HFF-Myc (cell line): Measurements from ENCODE around the gene PTPRT.

Source experiments
- DNase-seq: peaks from one replicate; pipeline ENCODE4 v3.0.0-alpha.2; 2011; ENCODE audit warnings: low read depth; ENCODE audit errors: extremely low read depth
- H3K4me3 ChIP-seq: replicated peaks from 2 replicates; pipeline ENCODE4 v1.5.1; 2011; ENCODE audit warnings: low read depth, mild to moderate bottlenecking, control low read depth, low read length
- TF ChIP-seq, protein P1 (sequence below): IDR thresholded peaks from 2 replicates; pipeline ENCODE4 v1.5.1; 2012; ENCODE audit warnings: mild to moderate bottlenecking, low read depth, low read length, control low read depth; ENCODE audit errors: missing control alignments

The PTPRT gene

DNA sequence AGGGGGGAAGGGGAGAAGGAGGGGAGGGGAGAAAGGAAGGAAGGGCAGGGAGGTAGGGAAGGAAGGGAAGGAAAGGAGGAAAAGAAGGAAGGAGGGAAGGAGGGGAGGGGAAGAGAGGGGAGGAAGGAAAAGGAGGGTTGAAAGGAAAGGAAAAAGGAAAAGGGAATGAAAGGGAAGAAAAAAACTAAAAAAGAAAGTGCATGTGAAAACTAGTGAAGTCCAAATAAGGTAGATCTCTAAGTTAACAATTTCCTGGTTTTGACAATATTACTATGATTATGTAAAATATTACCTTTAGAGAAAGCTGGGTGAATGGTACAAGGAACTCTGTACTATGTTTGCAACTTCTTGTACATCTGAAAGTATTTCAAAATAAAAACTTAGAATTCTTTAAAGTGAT, 132.4 kb downstream of the PTPRT start:
- no peak for DNase-seq
- H3K4me3 ChIP-seq, result no peak overlapping the region
- TF ChIP-seq, protein P1, sequence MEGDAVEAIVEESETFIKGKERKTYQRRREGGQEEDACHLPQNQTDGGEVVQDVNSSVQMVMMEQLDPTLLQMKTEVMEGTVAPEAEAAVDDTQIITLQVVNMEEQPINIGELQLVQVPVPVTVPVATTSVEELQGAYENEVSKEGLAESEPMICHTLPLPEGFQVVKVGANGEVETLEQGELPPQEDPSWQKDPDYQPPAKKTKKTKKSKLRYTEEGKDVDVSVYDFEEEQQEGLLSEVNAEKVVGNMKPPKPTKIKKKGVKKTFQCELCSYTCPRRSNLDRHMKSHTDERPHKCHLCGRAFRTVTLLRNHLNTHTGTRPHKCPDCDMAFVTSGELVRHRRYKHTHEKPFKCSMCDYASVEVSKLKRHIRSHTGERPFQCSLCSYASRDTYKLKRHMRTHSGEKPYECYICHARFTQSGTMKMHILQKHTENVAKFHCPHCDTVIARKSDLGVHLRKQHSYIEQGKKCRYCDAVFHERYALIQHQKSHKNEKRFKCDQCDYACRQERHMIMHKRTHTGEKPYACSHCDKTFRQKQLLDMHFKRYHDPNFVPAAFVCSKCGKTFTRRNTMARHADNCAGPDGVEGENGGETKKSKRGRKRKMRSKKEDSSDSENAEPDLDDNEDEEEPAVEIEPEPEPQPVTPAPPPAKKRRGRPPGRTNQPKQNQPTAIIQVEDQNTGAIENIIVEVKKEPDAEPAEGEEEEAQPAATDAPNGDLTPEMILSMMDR, result no peak

DNA sequence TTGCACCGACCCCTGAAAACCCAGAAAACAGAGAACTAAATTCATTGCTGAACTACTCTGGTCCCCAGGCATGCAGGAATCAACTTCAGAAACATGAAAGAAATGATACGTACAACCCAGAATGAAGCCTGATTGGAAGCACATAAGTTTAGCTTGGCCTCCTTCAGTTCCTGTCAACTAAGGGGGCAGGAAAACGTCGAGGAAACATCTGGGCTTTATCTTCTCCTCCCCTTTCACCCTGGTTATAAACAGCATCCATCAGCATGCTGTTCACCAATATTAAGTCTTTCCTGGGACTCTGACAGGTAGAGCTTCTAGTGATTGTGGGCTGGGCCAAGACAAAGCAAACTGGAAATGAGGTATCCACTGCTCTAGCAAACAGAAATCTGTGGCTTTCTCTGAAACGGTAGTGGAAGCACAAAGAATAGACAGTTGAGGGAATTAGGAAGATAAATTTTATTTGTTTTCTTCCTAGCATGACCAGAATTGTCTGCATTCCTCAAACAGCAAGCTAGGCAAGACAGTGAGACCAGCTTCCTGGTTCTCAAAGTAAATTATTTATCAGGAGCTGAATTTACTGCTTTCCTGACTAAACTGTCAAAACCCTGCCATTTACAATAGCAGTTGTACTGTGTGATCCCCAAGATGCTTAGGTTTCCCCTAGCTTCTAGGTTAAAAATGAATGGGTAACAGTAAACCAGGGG, 134.4 kb downstream of the PTPRT start:
- DNase-seq, result no peak
- TF ChIP-seq, protein P1, result no peak

DNA sequence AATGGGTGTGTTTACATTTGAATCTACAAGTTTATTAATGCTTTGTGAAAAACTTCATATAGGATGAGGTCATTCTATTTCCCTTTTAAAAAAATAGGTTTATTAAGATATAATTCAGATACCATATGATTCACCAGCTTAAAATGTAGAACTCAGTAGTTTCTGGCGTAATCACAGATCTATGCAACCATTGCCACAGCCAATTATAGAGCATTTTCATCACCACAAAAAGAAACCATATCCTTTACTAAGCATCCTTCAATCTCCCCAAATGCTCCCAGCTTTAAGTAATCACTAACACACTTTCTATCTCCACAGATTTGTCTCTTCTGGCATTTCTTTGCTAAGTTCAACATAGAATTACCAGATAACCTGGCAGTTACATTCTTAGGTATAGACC, 137.2 kb downstream of the PTPRT start:
- DNase-seq, result no peak
- TF ChIP-seq, protein P1, result no peak
- H3K4me3 ChIP-seq, result no peak overlapping the region

More for the DNA sequence above, 134.4 kb downstream of the PTPRT start:
- H3K4me3 ChIP-seq, result no peak overlapping the region

DNA sequence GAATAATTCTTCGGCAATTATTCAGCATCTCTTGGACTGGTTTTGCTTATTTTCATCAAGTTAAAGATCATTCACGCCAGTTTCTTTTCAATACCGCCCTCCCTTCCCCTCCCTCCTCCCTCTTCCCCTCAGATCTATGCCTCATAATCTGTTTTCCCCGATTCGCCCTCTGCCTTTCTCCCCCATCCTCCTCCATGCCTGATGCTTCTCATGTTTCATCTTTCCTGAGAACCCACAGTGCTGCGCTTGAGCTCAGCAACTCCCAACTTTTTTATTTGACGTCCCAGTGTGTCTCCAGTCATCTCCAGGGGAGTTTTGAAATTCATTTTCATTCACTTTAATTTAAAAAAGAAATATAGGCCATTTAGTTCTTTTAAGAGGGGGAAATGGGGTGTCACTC, 142.7 kb downstream of the PTPRT start:
- H3K4me3 ChIP-seq, result no peak overlapping the region
- DNase-seq, result no peak
- TF ChIP-seq, protein P1, result no peak

DNA sequence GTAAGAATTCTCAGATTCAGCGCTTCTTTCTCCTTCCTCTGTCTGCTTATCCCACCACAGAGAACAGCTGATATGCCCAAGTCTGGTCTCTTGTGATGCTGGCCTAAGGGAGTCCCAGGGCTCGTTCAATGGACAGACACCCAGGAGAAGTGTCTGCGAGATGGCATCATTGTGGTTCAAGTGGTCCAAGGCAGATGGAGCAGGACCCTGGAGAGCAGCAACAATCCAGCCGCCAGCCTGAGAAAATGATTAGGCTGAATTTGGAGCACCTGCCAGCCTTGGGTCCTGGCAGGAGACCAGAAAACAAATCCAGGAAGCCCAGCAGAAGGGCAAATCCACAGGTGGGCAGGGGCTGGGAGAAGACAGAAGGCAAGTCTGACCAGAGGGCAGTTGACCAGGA, 145.8 kb downstream of the PTPRT start:
- TF ChIP-seq, protein P1, result no peak
- no peak overlapping the region for H3K4me3 ChIP-seq
- no peak for DNase-seq

DNA sequence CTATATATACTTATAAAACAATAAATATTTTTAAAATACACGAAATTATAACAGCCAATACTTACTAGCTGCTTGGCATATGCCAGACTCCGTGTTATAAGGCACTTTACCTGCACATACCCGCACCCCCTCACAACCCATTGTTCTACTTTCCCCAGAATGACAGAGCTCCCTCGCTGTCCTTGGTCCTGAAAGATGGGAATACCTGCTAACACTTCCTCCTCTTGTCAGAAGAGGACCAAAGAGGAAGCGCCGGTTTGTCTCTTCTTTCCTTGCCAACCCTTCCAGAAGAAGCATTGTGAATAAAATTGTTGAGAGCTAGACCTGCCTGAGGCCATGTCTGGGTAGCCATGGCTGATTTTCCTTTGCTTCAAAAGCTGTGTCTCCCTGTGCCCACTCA, 149.3 kb downstream of the PTPRT start:
- DNase-seq, result no peak
- no peak overlapping the region for H3K4me3 ChIP-seq
- TF ChIP-seq, protein P1, result no peak
